OCI-LY3 (cell line): ENCODE results near the gene SLC24A4.

Experiments used
- EZH2phosphoT487 ChIP-seq: fragments of 200-600 bp; shearing (Covaris generic); IDR thresholded peaks from 2 replicates; pipeline ENCODE4 v1.6.1; 2018; ENCODE audit warnings: antibody characterized with exemption, mixed run types, low read depth
- TF ChIP-seq, protein P1 (sequence below): fragments of 200-600, 300-600 bp; sonication (generic); IDR thresholded peaks from 2 replicates; pipeline ENCODE4 v1.5.1; 2014; ENCODE audit warnings: antibody characterized with exemption, low read length, low read depth

DNA sequence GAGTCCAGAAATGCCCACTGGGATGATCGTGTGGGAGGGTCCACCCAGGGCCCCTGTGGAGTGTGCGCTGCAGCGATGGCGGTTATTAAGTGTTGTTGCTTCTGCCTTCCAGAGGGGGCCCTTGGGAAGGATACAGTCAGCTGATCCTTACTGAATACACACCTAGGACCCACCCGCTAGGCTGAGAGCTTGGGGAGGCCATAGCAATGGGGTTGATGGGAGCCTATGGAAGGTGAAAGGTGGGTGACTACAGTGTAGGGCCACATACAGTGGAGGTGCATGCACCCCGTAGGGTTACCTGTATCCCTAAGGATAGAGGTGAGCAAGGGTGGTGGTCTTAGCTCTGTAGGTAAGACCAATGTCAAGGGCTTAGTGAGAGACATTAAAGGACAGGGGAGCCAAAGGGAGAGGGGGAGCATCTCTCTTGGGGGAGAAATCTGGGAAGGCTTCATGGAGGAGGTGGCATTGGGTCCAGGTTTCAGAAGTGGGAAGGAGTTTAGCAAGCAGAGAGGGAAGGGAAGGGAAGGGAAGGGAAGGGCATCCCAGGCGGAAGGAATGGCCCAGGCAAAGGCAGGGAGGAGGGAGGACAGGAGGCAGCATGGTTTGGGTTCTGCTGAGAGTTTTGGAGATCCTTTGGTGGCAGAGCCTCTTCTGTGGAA is 117.5 kb downstream of the SLC24A4 start:
- TF ChIP-seq, protein P1, sequence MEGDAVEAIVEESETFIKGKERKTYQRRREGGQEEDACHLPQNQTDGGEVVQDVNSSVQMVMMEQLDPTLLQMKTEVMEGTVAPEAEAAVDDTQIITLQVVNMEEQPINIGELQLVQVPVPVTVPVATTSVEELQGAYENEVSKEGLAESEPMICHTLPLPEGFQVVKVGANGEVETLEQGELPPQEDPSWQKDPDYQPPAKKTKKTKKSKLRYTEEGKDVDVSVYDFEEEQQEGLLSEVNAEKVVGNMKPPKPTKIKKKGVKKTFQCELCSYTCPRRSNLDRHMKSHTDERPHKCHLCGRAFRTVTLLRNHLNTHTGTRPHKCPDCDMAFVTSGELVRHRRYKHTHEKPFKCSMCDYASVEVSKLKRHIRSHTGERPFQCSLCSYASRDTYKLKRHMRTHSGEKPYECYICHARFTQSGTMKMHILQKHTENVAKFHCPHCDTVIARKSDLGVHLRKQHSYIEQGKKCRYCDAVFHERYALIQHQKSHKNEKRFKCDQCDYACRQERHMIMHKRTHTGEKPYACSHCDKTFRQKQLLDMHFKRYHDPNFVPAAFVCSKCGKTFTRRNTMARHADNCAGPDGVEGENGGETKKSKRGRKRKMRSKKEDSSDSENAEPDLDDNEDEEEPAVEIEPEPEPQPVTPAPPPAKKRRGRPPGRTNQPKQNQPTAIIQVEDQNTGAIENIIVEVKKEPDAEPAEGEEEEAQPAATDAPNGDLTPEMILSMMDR = no peak
- no peak for TF ChIP-seq EZH2phosphoT487
